IPS DF 19.7 (cell line): ENCODE measurements around the gene CASS4.
"Not testable (repeated sequence)": the region's sequence is repeated elsewhere in the genome, so short reads cannot be mapped to it uniquely, and the experiment has no call there.

ENCODE experiments used
- DNase-seq: peaks from one replicate; pipeline ENCODE4 v3.0.0-alpha.2; 2013; ENCODE audit warnings: low read depth, low spot score

The CASS4 gene

GRCh38 chr20:56392881-56393482 is 19.1 kb upstream of the CASS4 start:
- no peak for DNase-seq

DNA sequence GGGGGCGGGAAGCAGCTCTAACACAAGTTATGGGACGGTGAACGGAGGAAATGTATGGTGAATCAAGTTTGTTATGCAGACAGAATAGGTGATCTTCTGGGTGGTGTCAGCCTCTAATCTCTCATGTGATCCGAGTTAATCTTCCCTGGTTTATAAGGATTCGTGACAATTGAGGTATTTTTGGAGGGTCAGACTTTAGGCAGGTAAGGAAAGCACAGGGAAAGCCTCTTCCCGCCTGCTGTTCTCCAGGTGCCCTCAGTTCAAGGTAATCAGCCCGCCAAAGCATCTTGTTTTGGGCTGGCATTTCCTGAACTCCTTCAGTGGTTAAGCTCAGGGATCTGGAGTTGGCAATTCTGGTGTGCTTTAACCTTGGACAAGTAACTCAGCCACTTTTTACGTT is 18.4 kb upstream of the CASS4 start:
- DNase-seq: no peak

- no peak for DNase-seq
These were observed 16.9 kb upstream of the CASS4 start for GRCh38 chr20:56395166-56395565.

DNA sequence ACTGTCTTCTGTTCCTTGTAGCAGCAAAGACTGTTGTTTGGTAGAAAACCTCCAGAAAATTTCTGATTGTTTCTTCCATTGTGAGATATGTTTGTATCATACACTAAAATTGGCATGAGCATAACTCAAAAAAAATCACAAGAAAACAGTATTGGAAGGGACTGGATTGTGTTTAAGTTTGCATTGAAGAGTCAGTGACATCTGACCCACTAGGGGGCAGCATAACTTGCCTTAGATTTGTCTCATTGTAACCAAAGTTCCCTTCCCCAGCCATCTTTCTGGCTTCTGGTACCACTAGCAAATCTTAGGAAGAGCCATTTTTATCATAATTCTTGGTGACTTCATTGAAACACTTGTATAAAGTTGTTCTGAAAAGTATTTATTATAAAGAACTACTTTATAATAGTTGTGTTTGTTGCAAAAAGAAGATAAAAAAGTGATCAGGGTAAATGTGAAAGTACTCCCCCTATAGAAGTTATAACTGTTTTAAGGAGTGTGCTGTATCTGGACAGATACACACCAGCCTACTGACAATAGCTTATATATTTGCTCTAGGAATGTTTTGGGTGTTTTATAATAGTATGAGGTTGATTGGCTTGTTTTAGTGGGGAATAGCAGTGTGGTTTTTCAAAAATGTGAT is 11.9 kb upstream of the CASS4 start:
- DNase-seq: no peak

- no peak for DNase-seq
These were observed 8.6 kb upstream of the CASS4 start for GRCh38 chr20:56403465-56403864.

DNA sequence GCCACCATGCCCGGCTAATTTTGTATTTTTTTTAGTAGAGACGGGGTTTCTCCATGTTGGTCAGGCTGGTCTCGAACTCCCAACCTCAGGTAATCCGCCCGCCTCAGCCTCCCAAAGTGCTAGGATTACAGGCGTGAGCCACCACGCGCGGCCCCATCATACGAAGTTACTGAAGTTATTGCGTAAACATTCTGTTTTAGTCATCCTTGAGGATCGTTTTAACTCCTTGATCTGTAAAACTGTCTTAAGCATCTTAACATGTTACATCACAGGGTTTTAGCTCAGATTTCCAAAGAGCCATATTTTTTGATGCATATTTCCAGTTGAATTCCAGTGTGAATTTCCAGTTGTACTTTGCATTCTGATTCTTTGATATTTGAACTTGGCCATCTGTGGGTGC is 6.7 kb upstream of the CASS4 start:
- DNase-seq: not testable (repeated sequence)

DNA sequence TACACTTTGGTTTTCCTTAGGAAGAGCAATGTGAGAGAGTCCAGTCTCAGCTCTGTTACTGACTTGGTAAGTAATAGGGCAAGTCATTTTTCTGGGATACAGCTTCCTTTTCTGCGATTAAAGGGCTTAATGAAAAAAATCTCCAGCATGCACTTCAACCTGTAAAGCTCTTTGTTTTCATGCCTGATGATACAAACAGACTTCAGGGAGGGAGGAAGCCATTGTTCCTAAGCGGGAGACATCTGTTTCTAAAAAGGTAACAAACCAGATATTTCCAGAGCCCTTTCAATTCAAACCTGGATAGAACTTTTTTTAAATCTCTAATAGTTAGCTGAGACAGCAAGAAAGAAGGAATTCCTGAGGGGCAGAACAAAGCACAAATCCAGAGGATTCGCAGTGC is 5.2 kb upstream of the CASS4 start:
- DNase-seq: no peak

DNA sequence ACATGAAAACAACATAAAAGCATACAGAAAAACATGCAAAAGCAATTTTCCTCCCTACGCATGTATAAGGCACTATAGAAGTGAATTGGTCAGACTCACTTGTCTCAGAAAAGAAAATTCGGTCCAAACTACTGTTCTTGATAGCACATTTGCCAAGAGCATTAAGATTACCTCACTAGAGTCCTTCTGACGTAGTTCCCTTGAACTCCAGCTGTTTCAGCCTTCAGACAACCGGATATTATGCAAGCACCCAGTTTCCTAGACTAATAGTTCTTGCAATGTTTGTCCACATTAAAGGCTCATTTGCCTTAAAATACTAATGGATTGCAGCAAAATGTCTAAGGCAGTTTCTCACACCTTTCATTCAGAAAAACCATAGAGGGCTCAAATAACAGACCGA is 2.5 kb upstream of the CASS4 start:
- no peak for DNase-seq

DNA sequence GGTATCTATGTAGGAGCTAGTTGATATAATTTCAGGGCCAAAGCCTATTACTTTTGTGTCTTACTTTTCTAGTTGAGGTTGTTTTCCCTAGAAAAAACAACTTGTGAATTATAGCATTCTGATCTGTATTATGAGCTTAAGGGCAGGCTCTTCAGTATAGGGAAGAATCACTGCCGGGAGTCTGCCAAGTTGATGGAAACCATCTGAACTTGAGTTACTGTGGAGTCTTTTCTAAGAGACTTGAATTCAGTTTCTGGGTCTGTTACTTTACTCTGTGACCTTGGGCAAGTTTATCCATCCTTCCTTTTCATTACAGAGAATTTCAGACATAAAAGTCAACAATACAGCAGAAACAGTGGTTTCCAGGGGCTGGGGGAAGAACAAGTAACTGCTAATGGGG is 2.1 kb upstream of the CASS4 start:
- no peak for DNase-seq

DNA sequence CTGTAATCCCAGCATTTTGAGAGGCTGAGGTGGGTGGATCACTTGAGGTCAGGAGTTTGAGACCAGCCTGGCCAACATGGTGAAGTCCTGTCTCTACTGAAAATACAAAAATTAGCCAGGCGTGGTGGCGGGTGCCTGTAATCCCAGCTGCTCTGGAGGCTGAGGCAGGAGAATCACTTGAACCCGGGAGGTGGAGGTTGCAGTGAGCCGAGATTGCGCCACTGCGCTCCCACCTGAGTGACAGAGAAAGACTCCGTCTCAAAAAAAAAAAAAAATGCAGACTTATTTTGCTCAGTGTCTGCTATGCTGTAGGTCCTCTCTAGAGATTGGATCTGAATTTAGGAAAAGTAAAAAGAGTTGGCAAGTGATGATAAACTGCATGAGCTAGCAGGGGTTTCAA is 773 bp upstream of the CASS4 start:
- DNase-seq: not testable (repeated sequence)

DNA sequence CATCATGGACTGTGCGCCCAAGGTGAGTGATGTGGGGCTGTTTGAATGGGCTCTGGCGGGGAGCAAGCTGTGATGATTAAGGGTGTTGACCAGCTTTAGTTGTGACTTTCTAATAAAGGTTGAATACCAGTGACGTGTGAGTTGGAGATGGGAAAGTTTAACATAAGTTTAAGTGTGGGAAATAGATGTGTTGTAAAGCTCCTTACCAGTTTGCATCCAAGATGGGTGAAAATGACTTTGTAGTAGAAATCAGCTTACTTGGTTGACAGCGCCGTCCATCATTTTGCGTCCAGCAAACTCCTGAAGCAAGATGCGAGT is 372 bp downstream of the CASS4 start:
- no peak for DNase-seq

DNA sequence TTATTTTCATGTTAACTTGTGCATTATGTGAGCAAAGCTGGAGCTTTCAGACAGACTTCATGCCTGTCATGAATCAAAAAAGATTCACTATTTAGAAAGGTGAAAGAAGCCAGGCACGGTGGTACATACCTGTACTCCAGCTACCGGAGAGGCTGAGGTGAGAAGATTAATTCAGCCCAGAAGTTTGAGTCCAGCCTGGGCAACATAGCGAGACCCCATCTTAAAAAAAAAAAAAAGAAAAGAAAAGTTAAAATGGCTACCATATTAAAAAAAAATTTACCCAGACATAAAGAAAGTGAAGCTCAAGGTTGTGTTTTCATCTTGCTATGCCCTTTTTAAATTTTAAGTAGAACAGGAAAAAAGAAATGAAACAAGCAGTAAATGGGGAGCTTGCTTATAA is 889 bp downstream of the CASS4 start:
- DNase-seq: no peak

- DNase-seq: no peak
These were observed 3.0 kb downstream of the CASS4 start for GRCh38 chr20:56414842-56415765.

GRCh38 chr20:56417402-56417801 is 5.3 kb downstream of the CASS4 start:
- DNase-seq: no peak

DNA sequence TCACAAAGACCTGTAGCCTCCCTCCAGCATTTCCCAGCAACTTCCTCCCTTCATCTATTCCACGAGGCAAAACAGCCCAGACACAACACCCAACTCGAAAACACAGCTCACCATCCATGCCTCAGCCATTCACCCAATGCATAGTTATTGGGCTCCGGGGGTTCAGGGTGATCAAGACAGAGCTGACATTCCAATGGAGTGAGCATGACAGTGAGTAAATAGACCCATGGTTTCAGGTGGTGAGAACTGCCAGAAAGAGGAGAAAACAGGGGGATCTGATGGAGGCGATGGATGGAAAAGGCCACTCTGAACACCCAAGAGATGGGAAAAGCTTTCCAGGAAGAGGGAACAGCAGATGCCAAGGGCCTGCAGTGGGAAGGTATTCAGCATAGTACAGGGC is 5.9 kb downstream of the CASS4 start:
- DNase-seq: no peak

DNA sequence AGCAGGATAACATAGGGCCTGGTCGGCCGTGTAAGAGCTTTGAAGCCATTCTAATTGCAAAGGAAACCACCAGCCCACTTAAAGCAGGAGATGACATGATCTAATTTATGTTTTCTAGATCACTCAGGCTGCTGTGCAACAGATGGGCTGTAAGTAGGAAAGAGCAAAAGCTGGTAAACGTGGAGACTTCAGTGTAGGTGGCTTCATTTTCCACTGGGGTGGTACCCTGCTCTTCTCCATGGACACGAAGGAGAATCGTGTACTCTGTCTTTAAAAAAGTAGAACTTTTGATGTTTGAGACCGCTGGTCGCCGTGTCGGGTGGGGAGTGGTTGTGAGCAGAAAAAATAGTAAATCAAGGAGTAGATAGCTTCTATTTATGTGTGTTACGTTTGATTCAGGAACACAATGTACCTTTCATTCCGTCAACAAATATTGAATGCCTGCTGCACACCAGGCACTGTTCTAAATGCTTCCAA is 6.4 kb downstream of the CASS4 start:
- no peak for DNase-seq

- DNase-seq: no peak
These were observed 8.0 kb downstream of the CASS4 start for GRCh38 chr20:56420028-56420427.

DNA sequence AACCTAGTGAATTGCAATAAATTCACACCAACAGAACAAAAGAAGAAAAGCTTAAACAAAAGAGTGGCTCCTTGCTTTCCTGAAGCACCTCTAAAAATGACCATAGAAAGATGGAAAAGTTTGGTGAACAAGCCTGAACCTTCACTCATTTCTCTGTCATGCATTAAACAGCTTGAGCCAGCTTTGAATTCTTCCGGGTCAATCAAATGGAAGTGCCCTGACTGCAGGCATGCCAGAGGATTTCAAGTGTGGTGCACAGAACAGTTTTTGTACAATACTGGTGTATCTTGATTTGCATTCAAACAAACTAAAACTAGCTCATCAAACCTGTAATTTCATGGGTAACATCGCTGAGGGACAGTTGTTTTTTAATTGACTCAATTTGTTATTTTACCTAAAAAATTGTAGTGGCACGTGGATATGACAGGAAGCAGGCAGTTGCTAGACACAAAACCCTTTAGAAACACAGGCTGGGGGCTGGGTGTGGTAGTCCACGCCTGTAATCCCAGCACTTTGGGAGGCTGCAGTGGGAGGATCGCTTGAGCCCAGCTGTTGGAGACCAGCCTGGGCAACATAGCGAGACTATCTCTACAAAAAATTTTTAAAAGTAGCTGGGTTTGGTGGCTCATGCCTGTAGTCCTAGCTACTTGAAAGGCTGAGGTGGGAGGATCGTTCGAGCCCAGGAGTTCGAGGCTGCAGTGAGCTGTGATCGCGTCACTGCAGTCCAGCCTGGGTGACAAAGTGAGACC is 9.1 kb downstream of the CASS4 start:
- no peak for DNase-seq

DNA sequence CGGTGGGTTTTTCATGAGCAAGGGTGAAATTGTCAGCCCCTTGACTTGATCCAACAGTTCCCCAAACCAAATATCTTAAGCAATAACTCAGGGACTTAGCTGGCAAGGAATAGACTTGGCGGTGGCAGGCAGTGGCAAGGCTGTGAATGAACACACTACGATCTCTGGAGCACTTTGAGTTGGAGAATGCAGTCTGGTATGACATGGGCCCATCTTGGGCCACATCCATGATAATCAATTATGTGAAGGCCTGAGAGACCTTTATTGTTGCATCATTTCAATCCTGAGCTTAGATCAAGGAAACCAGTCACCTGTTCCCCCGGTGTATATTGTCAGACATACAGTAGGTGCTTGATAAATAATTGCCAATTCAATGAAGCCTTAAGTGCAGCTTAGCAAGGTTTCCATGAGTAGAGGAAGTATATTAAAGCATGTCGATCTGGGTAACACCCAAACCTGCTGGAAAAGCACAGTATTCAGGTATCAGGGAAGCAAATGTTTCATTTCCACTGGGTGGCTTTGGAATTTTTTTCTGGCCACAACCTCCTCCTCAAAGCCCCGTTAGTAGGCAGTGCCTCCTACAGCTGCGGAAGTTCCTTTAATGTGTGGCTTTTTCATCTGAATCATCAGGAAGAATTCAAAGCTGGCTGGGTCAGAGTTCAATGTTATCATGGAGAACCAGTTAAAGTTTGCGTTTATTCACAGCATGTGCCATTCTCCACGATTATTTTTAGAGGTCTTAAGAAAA is 10.2 kb downstream of the CASS4 start:
- no peak for DNase-seq

GRCh38 chr20:56422824-56423189 is 10.7 kb downstream of the CASS4 start:
- no peak for DNase-seq

- no peak for DNase-seq
These were observed 11.2 kb downstream of the CASS4 start for GRCh38 chr20:56423211-56423610.
